ENCODE results near the gene KIFBP. TPM values are rescaled to one million over a fixed set of nuclear protein-coding genes. Genes with fewer than 3 reads are reported as not detected.

The KIFBP gene
- total and polyA plus RNA-seq, 8 donors = 21.1 to 30.8 (median 27.6) TPM

DNA sequence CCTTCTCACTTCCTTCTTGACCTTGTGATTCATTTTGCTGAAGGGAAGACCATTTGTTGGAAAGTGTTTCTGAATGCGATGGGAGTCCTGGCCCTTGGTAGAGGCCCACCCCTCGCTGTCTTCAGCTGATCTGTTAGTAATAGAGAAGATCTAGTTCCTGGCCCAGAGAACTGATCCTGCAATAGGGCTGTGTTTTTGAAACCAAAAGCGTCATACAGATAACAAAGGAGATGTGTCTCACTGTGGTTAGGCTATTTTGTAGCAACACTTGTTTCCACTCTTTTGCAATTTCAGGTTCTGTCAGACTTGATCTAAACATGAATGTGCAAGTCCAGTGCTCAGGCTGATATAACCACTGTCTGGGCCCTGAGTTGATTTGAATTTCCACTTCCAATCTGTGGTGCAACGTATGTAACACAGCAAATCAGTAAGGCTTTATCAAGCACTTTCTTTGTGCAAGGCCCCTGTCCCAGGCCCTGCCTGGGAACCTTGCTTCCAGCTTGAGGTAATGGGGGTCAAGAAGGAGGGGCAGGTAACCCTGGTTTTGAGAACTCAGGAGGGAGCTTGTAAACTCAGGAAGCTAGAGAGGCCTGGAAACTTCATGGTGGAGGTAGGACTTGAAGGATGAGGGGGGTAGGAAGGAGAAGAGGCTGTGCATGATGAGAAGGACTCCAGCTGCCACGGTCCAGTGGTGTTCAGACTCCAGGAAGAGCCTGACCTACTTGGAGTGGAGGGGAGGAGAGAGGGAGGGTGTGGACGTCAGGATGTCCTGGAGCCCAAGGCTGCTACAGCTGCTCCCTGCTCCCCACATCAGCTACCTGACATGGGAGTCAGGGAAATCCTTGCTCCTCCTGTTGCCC, 57.1 kb downstream of the KIFBP start:
- TF ChIP-seq, protein P1, sequence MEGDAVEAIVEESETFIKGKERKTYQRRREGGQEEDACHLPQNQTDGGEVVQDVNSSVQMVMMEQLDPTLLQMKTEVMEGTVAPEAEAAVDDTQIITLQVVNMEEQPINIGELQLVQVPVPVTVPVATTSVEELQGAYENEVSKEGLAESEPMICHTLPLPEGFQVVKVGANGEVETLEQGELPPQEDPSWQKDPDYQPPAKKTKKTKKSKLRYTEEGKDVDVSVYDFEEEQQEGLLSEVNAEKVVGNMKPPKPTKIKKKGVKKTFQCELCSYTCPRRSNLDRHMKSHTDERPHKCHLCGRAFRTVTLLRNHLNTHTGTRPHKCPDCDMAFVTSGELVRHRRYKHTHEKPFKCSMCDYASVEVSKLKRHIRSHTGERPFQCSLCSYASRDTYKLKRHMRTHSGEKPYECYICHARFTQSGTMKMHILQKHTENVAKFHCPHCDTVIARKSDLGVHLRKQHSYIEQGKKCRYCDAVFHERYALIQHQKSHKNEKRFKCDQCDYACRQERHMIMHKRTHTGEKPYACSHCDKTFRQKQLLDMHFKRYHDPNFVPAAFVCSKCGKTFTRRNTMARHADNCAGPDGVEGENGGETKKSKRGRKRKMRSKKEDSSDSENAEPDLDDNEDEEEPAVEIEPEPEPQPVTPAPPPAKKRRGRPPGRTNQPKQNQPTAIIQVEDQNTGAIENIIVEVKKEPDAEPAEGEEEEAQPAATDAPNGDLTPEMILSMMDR (IDR thresholded peaks at IDR 0.05) = no peak
- Histone ChIP-seq H3K4me1 (peaks cover 3 to 72% of the 10 kb centered on the region in 2 donors), H3K36me3 (no peaks in the 10 kb centered on the region), H3K27me3 (no peaks in the 10 kb centered on the region), H3K9me3 (no peaks in the 10 kb centered on the region), H3K4me3 (no peak overlapping the region), H3K27ac (peak overlapping the region; percentile 81 to 94)
- intact Hi-C loops (cut with DNase I) = no loop called here
- ATAC-seq (peak; percentile 55), DNase-seq (no peak)

DNA sequence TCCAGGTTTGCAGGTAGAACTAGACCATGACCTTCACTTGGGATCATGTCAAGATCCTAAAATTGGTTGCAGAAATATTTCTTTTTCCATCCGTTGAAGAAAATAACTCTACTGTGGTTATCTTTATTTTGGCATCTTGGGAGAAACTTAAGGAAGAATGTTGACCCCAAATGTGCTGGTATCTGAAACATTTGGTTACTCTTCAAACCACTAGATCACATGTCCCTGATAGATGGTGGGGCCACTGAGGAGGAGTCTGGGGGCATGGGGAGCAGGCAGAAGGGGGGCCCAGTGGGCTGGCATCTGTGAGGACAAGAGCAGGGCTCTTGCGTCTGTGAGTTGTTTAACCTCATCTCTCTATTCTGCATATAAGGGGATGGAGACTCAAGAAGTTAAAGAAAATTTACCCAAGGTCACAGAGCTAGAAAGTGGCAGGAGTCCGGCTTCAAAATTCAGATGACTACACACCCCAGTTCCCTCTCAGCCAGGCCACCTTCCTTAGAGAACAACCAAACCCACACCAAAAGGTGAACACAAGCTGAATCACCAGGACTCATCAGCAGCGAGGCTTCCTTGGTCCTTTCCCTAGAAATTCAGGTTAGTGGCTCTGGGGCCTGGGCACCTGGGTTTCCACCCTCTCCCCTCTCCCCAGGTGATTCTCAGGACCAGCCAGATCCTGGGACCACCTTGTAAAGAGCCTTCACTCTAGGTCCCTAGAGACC, 58.7 kb downstream of the KIFBP start:
- ATAC-seq = no peak
- no peaks in the 10 kb centered on the region for H3K9me3 ChIP-seq
- H3K27ac ChIP-seq = peak overlapping the region; percentile 62 to 94
- H3K4me1 ChIP-seq = peaks cover 3 to 88% of the 10 kb centered on the region in 2 donors
- TF ChIP-seq, protein P1 (IDR thresholded peaks at IDR 0.05) = no peak
- intact Hi-C loops (cut with DNase I) = no loop called here
- no peak for DNase-seq
- no peaks in the 10 kb centered on the region for H3K27me3 ChIP-seq
- H3K36me3 ChIP-seq = no peaks in the 10 kb centered on the region
- H3K4me3 ChIP-seq = no peak overlapping the region

DNA sequence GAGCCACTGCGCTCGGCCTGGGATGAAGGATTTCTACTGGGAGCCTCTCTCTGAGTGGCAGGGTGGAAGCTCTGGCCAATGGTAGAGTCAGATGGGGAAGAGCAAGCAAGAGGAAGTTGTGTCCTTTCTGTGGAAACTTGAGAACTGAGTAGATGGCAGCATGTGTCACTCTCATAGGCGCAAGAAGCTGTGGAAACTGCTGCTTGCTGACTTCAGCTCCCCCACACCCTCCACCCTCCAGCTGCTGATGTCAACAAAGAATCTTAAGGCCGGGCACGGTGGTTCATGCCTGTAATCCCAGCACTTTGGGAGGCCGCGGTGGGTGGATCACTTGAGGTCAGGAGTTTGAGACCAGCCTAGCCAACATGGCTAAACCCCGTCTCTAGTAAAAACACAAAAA, 59.5 kb downstream of the KIFBP start:
- ATAC-seq = peak; percentile 64

DNA sequence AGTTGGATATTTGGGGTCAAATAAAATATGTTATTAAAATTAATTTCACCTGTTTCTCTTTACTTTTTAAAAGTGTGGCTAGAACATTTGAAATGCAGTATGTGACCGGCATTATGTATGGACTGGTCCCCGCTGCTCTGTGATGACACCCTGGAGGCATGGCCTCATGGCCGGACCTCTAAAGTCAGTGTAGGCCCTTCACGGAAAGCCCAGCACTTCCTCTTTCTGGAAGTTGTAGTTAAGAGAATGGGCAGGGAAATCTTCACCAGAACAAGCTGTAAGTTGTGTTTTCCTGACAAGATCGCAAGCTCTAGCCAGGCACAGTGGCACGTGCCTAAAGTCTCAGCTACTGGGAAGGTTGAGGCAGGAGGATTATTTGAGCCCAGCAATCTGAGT, 61.0 kb downstream of the KIFBP start:
- Histone ChIP-seq H3K4me1 (peaks cover 3 to 91% of the 10 kb centered on the region in 2 donors), H3K36me3 (no peaks in the 10 kb centered on the region), H3K27me3 (no peaks in the 10 kb centered on the region), H3K4me3 (no peak overlapping the region), H3K27ac (peak overlapping the region; percentile 80 to 94), H3K9me3 (no peaks in the 10 kb centered on the region)
- TF ChIP-seq, protein P1 (IDR thresholded peaks at IDR 0.05) = no peak
- ATAC-seq (peak; percentile 33), DNase-seq (peak in 1 of 4 donors; percentile 74)
- intact Hi-C loops (cut with DNase I) = no loop called here

More for the DNA sequence above, 59.5 kb downstream of the KIFBP start:
- peaks cover 3 to 96% of the 10 kb centered on the region in 2 donors for H3K4me1 ChIP-seq
- DNase-seq = peak in 1 of 4 donors; percentile 82
- no peaks in the 10 kb centered on the region for H3K36me3 ChIP-seq
- no peaks in the 10 kb centered on the region for H3K9me3 ChIP-seq
- H3K27ac ChIP-seq = peak overlapping the region; percentile 80 to 94
- TF ChIP-seq, protein P1 (IDR thresholded peaks at IDR 0.05) = no peak
- H3K27me3 ChIP-seq = no peaks in the 10 kb centered on the region
- intact Hi-C loops (cut with DNase I) = no loop called here
- no peak overlapping the region for H3K4me3 ChIP-seq

DNA sequence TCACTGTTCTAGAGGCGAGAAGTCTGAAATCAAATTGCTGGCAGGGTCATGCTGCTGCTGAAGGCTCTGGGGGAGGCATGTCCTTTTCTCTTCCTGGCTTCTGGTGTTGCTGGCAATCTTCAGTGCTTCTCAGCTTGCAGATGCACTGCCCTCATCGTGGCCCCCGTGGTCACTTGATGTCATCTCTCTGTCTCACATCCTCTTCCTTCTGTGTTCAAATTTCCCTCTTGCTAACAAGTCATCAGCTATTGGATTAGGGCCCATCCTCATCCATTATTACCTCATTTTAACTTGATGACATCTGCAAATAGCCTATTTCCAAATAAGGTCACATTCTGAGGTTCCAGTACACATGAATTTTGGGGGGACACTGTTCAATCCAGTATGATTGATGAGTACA, 62.7 kb downstream of the KIFBP start:
- ATAC-seq (peak; percentile 51), DNase-seq (peak in 1 of 4 donors; percentile 70)
- TF ChIP-seq, protein P1 (IDR thresholded peaks at IDR 0.05) = no peak
- Histone ChIP-seq H3K36me3 (no peaks in the 10 kb centered on the region), H3K4me1 (peaks cover 3 to 88% of the 10 kb centered on the region in 2 donors), H3K27ac (peak overlapping the region; percentile 10 to 68), H3K9me3 (no peaks in the 10 kb centered on the region), H3K4me3 (no peak overlapping the region), H3K27me3 (no peaks in the 10 kb centered on the region)
- intact Hi-C loops (cut with DNase I) = no loop called here

Measured in left lung (tissue), 10 donors.